Measurements from ENCODE around the gene TNRC18.

DNA sequence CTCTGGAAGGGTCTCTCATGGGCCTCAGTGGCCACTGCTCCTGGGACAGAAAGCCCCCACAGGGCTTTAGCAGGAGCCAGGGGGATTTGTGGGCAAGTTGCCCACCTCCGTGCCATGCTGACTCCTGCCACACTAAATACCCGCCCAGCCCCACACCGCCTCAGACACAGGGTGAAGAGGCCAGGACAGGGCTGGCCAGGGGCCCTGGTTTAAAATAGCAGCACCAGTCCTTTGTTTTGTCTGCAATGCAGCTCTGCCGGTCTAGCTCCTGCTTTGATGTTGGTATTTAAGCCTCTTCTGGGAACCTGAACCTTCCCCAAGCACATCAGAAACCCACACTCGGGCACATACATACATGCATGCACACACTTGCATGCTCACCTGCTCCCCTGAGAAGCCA, 14.4 kb upstream of the TNRC18 start:
- TF ChIP-seq, protein P1, sequence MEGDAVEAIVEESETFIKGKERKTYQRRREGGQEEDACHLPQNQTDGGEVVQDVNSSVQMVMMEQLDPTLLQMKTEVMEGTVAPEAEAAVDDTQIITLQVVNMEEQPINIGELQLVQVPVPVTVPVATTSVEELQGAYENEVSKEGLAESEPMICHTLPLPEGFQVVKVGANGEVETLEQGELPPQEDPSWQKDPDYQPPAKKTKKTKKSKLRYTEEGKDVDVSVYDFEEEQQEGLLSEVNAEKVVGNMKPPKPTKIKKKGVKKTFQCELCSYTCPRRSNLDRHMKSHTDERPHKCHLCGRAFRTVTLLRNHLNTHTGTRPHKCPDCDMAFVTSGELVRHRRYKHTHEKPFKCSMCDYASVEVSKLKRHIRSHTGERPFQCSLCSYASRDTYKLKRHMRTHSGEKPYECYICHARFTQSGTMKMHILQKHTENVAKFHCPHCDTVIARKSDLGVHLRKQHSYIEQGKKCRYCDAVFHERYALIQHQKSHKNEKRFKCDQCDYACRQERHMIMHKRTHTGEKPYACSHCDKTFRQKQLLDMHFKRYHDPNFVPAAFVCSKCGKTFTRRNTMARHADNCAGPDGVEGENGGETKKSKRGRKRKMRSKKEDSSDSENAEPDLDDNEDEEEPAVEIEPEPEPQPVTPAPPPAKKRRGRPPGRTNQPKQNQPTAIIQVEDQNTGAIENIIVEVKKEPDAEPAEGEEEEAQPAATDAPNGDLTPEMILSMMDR (IDR thresholded peaks at IDR 0.05; ENCODE audit: borderline replicate concordance, extremely low read depth, low read length, poor library complexity, severe bottlenecking) = no peak
- no peak for TF ChIP-seq EZH2 (IDR thresholded peaks at IDR 0.05; ENCODE audit: borderline replicate concordance, low read depth, low read length, severe bottlenecking)

Data from DND-41 (cell line).